ENCODE results near the gene CD53. TPM values are rescaled to one million over a fixed set of nuclear protein-coding genes. Genes with fewer than 3 reads are reported as not detected.

CD53 gene
- total RNA-seq, 6 experiments from 2014 or later, result not detected

GRCh38 chr1:110896090-110896489 lies 23.1 kb downstream of the CD53 start:
- DNase-seq, result no peak
- H3K4me3 Mint-ChIP-seq, result no peak overlapping the region

GRCh38 chr1:110897681-110898080 lies 24.7 kb downstream of the CD53 start:
- TF ChIP-seq CTCF (IDR thresholded peaks at IDR 0.05), result no peak
- DNase-seq, result no peak
- Mint-ChIP-seq H3K27ac (no peak overlapping the region), H3K9me3 (no peaks in the 10 kb centered on the region), H3K27me3 (ENCODE audit: insufficient read depth) (peaks cover 20% of the 10 kb centered on the region), H3K4me3 (no peak overlapping the region), H3K4me1 (ENCODE audit: low read depth) (no peaks in the 10 kb centered on the region), H3K36me3 (ENCODE audit: low read depth) (no peaks in the 10 kb centered on the region)

More at GRCh38 chr1:110896090-110896489, 23.1 kb downstream of the CD53 start:
- Mint-ChIP-seq H3K36me3 (ENCODE audit: low read depth) (no peaks in the 10 kb centered on the region), H3K27me3 (ENCODE audit: insufficient read depth) (peaks cover 21% of the 10 kb centered on the region), H3K4me1 (ENCODE audit: low read depth) (no peaks in the 10 kb centered on the region), H3K27ac (no peak overlapping the region), H3K9me3 (no peaks in the 10 kb centered on the region)
- no peak for TF ChIP-seq CTCF (IDR thresholded peaks at IDR 0.05)

- H3K4me3 Mint-ChIP-seq, result no peak overlapping the region
- no peak for TF ChIP-seq CTCF (IDR thresholded peaks at IDR 0.05)
- no peaks in the 10 kb centered on the region for H3K36me3 Mint-ChIP-seq (ENCODE audit: low read depth)
- H3K9me3 Mint-ChIP-seq, result no peaks in the 10 kb centered on the region
- peaks cover 15% of the 10 kb centered on the region; the same call in 1 of the 2 replicates for H3K27me3 Mint-ChIP-seq (ENCODE audit: insufficient read depth)
- DNase-seq, result no peak
- H3K27ac Mint-ChIP-seq, result no peak overlapping the region
- H3K4me1 Mint-ChIP-seq (ENCODE audit: low read depth), result no peaks in the 10 kb centered on the region
Observed at GRCh38 chr1:110898734-110899457, 25.9 kb downstream of the CD53 start.

GRCh38 chr1:110899458-110899843 lies 26.5 kb downstream of the CD53 start:
- no peaks in the 10 kb centered on the region for H3K9me3 Mint-ChIP-seq
- no peaks in the 10 kb centered on the region for H3K36me3 Mint-ChIP-seq (ENCODE audit: low read depth)
- no peaks in the 10 kb centered on the region for H3K4me1 Mint-ChIP-seq (ENCODE audit: low read depth)
- DNase-seq, result no peak
- no peak for TF ChIP-seq CTCF (IDR thresholded peaks at IDR 0.05)
- peaks cover 10% of the 10 kb centered on the region; the same call in 1 of the 2 replicates for H3K27me3 Mint-ChIP-seq (ENCODE audit: insufficient read depth)
- no peak overlapping the region for H3K4me3 Mint-ChIP-seq
- no peak overlapping the region for H3K27ac Mint-ChIP-seq

GRCh38 chr1:110902820-110903463 lies 30.0 kb downstream of the CD53 start:
- DNase-seq, result no peak

More at GRCh38 chr1:110902820-110903463, 30.0 kb downstream of the CD53 start:
- Mint-ChIP-seq H3K27ac (no peak overlapping the region), H3K4me3 (no peak overlapping the region), H3K9me3 (no peaks in the 10 kb centered on the region), H3K36me3 (ENCODE audit: low read depth) (no peaks in the 10 kb centered on the region), H3K4me1 (ENCODE audit: low read depth) (no peaks in the 10 kb centered on the region), H3K27me3 (ENCODE audit: insufficient read depth) (peaks cover 1% of the 10 kb centered on the region; the same call in 1 of the 2 replicates)
- TF ChIP-seq CTCF (IDR thresholded peaks at IDR 0.05), result no peak
